Cardiac muscle cell (in vitro differentiated cells and primary cell): Measurements from ENCODE around the gene NR6A1. TPM values are rescaled to one million over a fixed set of nuclear protein-coding genes. Genes with fewer than 3 reads are reported as not detected.

Source experiments
- DNase-seq, 2 donors: peaks; one replicate each; pipeline versions ENCODE4 v3.0.0 to v3.0.0-alpha.2; 2010 to 2017; ENCODE audit warnings: low read depth in 1 of 2, low spot score in 1 of 2
- H3K27ac ChIP-seq: fragments of 200-600 bp; sonication (generic); 2 replicates; pipeline ENCODE4 v1.5.1; 2016
- H3K27me3 ChIP-seq: fragments of 200-600 bp; sonication (generic); 2 replicates; pipeline ENCODE4 v1.6.0; 2016; ENCODE audit warnings: control low read depth
- H3K36me3 ChIP-seq: fragments of 200-600 bp; sonication (generic); 2 replicates; pipeline ENCODE4 v1.5.1; 2016; ENCODE audit warnings: control low read depth
- H3K4me1 ChIP-seq: fragments of 200-600 bp; sonication (generic); 2 replicates; pipeline ENCODE4 v1.8.1; 2017; ENCODE audit warnings: low read depth, mild to moderate bottlenecking, mixed run types
- H3K4me3 ChIP-seq: fragments of 200-600 bp; sonication (generic); 2 replicates; pipeline ENCODE4 v1.5.1; 2016; ENCODE audit warnings: mild to moderate bottlenecking
- H3K9me3 ChIP-seq: fragments of 200-600 bp; sonication (generic); 2 replicates; pipeline ENCODE4 v1.5.1; 2017; ENCODE audit warnings: low read depth, mild to moderate bottlenecking, control low read depth
- CTCF ChIP-seq: IDR thresholded peaks from 2 replicates; pipeline ENCODE4 v1.5.1; 2012; ENCODE audit warnings: low read depth, mild to moderate bottlenecking, low read length
- polyA plus RNA-seq: library from polyadenylated mRNA; unstranded; fragments of >200 nt; fragmentation: Nextera tagmentation; extraction: Ambion mirVana; gene quantifications from 2 replicates; pipeline ENCODE4 v1.2.1, GENCODE V29; 2016
- total RNA-seq: library from RNA; depleted of rRNA; stranded (reverse); fragments of >200 nt; gene quantifications from 2 replicates; pipeline ENCODE4 v1.2.3, GENCODE V29; 2016

NR6A1 gene
- total RNA-seq (12.8 and 19.8 TPM in 2 replicates), polyA plus RNA-seq (3.2 and 5.8 TPM in 2 replicates)

DNA sequence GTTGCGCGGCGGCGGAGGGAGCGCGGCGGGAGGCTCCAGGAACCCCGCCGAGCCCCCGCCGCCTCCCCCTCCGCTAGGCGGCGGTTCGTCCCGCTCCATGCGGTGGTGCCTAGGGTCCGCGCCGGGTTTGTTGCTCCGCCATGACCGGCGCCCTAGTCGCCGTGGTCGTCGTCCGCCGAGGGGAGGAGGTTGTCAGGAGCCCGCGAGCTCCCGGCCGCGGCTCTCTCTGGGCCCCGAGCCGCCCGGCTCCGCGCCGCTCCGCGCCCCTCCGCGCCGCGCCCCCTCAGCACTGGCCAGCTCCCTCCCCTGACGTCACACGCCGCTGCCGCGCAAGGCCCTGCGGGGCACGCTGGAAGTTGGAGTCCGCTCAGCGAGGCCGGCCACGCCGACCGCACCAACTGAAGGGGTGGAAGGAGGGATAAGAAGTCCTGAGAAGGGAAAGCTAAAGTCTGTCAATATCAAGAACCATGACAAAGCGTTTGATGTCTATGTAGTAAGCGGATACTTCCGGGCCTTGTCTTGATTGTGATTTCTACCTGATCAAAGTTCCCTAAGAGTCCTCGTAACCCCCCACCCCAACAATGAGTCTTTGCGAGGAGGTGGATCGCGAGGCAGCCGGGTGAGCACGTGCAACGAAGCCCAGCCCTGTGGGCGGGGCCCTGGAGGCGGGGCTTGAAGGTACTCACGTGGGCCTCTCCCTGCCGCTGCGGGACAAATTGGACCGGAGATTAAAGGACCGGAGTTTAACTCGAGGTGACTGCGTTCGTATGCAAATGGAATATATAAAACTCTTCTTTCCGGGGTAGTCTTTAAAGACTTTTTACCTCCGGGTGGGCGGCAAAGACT lies at the start of gene NR6A1:
Gene NR6A1, minus strand, starts transcription at position 291 of the 846 bp plus-strand sequence.
- TF ChIP-seq CTCF = no peak
- peaks cover under 1% of the 10 kb centered on the region for H3K27me3 ChIP-seq
- H3K27ac ChIP-seq = peak within 1 kb of the TSS; percentile 96
- peaks cover 24% of the 10 kb centered on the region for H3K4me1 ChIP-seq
- H3K9me3 ChIP-seq = no peaks in the 10 kb centered on the region
- H3K36me3 ChIP-seq = no peaks in the 10 kb centered on the region
- peak; percentile 98 for DNase-seq
- peak within 1 kb of the TSS; percentile 90 for H3K4me3 ChIP-seq

GRCh38 chr9:124818431-124819281 lies 47.5 kb upstream of the NR6A1 start:
- DNase-seq = no peak
- Histone ChIP-seq H3K27ac (peak overlapping the region; percentile 65), H3K36me3 (no peaks in the 10 kb centered on the region), H3K4me3 (no peak overlapping the region), H3K4me1 (no peaks in the 10 kb centered on the region), H3K9me3 (no peaks in the 10 kb centered on the region), H3K27me3 (no peaks in the 10 kb centered on the region)
- no peak for TF ChIP-seq CTCF

- no peak for DNase-seq
- no peak overlapping the region for H3K27ac ChIP-seq
- TF ChIP-seq CTCF = no peak
- no peaks in the 10 kb centered on the region for H3K9me3 ChIP-seq
- H3K27me3 ChIP-seq = no peaks in the 10 kb centered on the region
- H3K36me3 ChIP-seq = no peaks in the 10 kb centered on the region
- H3K4me3 ChIP-seq = no peak overlapping the region
- H3K4me1 ChIP-seq = peaks cover 10% of the 10 kb centered on the region
Observed at GRCh38 chr9:124815601-124816000, 44.5 kb upstream of the NR6A1 start.

DNA sequence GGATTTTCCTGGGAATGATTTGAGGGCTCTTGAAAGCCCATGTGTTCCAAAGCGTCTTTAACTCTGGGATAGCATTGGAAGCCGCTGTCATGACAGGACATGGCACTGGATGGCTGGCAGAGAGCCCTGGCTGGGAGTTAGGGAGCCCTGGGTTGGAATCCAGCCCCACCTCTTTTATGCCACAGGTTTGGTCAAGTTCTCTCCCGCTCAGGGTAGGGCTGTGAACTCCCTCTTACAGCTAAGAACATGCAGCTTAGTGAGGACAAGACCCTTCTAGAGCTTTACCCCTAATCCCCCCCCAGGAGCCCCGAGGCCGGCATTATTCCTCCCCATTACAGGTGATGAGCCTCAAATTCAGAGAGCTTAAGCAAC lies 43.0 kb upstream of the NR6A1 start:
- Histone ChIP-seq H3K27me3 (no peaks in the 10 kb centered on the region), H3K9me3 (no peaks in the 10 kb centered on the region), H3K4me3 (no peak overlapping the region), H3K36me3 (no peaks in the 10 kb centered on the region), H3K27ac (no peak overlapping the region), H3K4me1 (peaks cover 10% of the 10 kb centered on the region)
- no peak for DNase-seq
- TF ChIP-seq CTCF = no peak

DNA sequence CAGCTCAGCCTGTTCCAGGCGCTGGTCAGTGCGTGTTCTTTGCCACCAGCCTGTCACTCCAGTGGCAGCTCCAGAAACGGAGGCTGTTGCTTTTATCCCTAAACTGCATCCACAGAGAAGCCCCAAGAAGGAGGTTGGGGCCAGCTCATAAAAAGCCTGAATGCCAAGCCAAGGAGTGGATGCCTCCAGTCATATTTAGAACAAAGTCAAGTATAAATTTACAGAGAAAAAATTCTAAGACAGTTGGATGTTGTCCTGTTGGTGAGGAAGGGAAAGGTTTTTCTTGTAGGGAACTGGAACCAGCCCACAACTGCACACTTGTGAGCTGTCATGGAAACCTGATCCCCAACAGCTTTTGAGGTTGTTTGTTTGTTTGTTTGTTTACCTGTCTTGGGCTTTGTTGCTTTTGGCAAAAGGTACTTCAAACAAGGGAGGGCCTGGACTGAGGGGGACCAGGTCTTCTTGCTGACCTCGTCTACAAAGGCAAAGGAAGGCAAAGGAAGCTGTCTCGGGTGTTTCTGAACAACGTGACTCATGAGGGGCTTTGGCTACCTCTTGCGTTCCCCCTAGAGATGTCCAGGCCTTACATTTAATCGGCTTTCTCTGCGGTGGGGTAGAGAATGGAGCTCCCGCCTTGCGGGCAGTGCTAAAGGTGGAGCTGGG lies 42.5 kb upstream of the NR6A1 start:
- H3K27ac ChIP-seq = no peak overlapping the region
- no peak for TF ChIP-seq CTCF
- DNase-seq = no peak

More for the DNA sequence above, 42.5 kb upstream of the NR6A1 start:
- H3K4me3 ChIP-seq = no peak overlapping the region
- H3K9me3 ChIP-seq = no peaks in the 10 kb centered on the region
- no peaks in the 10 kb centered on the region for H3K36me3 ChIP-seq
- no peaks in the 10 kb centered on the region for H3K27me3 ChIP-seq
- H3K4me1 ChIP-seq = peaks cover 10% of the 10 kb centered on the region
